IPS DF 19.7 (cell line): ENCODE results near the gene UROC1.

ENCODE experiments used
- DNase-seq: peaks from one replicate; pipeline ENCODE4 v3.0.0-alpha.2; 2013; ENCODE audit warnings: low read depth, low spot score

UROC1 gene

DNA sequence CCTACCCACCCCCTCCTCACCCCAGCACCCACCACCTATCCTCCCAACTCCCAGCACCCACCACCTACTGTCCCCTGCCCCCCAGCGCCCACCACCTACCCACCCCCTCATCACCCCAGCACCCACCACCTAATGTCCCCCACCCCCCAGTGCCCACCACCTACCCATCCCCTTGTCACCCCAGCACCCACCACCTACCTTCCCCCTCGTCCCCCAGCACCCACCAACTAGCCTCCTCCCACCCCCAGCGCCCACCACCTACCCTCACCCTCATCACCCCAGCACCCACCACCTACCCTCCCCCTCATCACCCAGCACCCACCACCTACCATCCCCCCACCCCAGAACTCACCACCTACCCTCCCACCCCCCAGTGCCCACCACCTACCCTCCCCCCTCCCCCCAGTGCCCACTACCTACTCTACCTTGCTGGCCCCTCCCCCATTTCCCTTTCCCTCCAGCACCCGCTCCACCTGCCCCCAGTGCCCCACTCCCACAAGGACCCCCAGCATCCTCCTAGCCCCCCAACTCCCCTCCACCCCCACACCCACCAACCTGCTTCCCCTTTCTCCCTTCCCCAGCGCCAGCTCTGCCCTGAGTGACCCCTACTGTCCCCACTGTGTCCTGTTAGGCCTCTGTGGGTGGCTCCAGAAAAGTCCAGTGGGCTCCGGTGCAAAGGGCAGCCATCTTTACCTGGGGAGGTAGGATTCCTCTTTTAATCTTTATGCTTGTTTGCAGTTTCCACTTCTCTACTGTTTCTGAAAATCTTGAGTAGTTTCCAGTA lies 1.2 kb downstream of the UROC1 start:
- DNase-seq = no peak

- no peak for DNase-seq
Observed at GRCh38 chr3:126515066-126515706, 2.4 kb downstream of the UROC1 start.

- DNase-seq = no peak
Observed at GRCh38 chr3:126514161-126514560, 3.4 kb downstream of the UROC1 start.

DNA sequence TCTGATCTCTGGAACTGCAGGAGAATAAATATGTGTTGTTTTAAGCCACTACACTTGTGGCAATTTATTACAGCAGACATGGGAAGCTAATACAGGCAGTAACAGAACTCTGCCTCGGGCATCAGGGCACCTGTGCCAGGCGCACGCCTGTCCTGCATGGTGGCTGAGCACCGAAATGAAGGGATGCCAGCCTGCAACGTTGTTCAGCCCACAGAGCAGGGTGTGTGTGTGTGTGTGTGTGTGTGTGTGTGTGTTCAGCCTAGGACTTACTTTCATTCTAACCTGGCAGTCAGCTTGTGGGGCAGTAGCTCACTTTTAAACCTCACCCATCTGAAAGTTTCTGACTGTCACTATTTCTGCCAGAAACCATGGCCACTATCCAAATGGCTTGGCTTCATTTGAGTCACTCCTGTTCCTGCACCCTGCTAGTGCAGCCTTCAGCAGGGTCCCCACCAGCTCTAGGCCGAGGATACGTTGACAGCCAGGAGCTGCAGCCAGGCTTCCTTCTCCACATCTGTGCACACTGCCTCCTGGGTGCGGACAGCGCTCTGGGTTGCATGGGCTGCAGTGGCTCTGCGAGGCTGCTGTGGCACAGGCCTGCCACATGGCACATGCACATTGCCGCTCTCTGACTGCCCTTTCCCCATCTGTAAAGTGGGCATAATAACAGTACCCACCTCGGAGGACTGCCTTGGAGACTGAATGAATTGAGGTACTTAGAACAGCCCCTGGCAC lies 4.5 kb downstream of the UROC1 start:
- DNase-seq = no peak

DNA sequence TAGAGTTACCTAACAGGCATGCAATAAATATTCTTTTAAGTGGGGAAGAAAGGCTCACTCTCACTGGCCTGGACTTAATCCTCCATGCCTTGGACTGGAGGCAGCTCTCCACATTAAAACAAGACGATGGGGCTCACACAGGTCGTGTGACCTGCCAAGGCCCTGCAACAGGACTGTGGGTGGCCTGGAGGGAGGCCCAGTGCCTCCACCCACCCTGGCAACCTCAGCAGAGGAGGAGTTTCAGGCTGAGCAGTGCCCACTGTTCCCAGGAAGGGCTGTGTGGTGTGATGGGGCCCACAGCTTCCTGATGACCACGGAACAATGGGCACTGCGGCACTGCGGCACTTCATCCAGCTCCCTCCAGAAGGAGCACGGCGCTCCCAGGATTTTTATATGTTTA lies 5.5 kb downstream of the UROC1 start:
- DNase-seq = no peak

DNA sequence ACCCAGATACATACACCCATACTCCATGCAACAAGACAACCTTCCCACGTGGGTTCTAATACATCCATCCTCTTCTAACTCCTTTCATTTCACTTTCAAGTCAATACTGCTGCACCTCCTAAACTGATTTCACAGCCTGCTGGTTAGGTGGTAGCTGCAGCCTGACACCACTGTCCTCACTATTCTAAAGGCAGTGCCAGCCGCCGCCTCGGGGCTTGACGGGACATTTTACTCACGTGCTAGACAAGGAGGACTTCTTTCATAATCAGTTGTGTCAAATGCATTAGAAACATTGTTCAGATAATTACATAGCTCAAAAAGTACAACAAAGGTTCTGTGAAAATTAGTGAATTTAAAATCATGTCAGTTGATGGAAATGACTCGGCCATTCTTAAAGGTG lies 6.3 kb downstream of the UROC1 start:
- DNase-seq = no peak

DNA sequence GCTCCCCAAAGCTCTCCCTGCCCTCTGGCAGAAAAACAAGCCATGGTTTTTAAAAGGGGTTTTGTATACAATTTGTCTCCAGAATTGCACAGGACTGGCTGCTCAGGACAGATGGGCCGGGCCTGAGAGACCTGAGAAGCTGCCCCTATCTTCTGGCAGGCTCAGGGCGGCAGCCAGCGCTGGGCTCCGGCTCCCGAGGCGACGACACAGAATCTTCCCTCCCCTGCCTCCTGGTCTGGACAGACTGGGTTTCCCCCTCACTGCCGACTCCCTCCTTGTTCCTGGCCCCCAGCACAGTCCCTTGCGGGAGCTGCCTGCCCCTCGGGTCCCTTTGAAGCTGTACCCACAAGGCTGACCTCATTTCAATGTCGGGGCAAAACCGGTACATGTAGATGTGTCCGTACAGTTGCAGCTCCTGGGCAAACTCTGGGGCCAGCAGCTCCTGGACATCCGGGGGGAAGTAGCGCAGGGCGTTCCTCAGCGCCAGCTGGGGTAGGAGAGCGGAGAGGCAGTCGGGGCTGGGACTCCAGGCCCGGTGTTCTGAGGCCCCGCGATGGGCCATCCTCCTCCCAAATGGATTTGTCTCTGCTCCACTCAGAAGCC lies 7.2 kb downstream of the UROC1 start:
- DNase-seq = no peak

DNA sequence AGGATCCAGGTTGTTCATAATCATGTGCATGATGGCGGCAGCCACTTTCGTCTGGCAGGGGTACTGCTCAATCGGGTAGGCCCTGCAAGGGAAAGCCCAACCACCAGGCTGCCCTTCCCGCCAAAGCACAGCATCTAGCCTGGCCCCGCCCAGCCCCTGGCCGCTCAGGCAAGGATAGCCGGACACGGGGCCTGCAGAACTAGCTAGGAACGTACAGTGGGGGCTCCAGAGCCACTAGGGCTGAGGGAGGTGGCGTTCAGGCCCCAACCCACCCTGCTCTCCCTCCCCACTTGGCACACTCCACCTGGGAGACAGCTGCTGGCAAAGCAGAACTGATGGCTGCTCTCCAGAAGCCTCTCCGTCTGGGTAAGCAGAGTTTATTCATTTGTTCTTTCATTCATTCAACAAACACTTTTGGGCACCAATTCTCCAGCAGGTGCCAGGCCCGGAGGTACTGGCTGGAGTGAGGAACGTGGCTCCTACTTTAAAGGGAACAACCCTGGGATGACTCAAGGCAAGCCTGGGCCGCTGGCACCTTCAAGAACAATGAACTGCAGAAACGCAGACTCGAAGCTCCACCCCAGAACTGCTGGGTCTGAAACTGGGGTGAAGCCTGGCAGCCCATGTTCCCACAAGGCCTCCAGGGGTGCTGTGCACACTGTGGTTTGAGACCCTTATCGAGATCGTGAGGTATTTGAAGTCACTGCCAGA lies 7.8 kb downstream of the UROC1 start:
- no peak for DNase-seq

DNA sequence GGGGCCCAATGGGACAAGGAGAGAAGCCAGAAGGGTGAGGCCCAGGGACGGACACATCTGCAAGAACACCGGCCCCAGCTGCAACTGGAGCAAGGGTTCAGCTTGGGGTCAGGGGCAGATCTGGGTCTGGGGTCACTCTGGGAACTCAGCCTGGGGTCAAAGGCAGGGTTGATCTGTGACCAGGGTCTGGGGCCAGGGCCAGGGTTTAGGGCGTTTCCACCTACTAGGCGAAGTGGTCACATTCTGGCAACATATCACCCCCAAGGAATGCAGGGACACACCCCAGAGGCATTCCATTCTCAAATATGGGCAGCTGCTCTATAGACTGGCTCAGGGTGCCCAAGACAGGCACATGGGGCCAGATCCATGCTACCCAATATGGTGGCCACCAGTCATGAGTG lies 9.0 kb downstream of the UROC1 start:
- DNase-seq = no peak

DNA sequence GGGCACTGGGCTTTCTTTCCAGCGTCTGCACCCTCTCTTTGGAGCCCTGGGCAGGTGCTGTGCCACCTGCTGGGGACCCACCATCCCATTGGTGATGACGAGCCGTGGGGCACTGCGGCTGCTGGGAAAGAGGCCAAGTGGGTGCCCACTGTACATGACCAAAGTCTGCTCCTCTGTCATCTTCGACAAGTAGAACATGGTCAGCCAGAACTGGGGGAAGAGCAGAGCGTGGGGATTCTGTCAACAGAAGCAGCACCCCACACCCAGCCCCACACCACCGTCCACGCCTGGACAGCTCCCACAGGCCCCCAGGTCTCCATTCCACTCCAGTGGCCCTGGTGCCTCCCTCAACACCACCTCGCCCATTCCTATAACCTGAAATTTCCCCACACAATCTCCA lies 9.7 kb downstream of the UROC1 start:
- DNase-seq = no peak

GRCh38 chr3:126503701-126504100 lies 13.9 kb downstream of the UROC1 start:
- DNase-seq = no peak

DNA sequence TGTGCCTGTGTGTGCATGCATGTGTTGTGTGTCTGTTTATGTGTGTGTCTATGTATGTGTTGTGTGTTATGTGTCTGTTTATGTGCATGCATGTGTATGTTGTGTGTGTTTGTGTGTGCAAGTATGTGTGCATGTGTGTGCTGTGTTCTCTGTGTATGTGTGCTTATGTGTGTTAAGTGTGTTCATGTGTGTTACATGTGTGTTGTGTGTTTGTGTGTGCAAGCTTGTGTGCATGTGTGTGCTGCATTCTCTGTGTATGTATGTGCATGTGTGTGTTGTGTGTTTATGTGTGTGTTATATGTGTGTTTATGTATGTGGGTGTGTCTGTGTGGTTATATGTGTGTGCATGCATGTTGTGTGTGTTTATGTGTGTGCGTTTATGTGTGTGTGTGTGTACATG lies 14.9 kb downstream of the UROC1 start:
- no peak for DNase-seq

- DNase-seq = no peak
Observed at GRCh38 chr3:126501736-126502135, 15.8 kb downstream of the UROC1 start.

DNA sequence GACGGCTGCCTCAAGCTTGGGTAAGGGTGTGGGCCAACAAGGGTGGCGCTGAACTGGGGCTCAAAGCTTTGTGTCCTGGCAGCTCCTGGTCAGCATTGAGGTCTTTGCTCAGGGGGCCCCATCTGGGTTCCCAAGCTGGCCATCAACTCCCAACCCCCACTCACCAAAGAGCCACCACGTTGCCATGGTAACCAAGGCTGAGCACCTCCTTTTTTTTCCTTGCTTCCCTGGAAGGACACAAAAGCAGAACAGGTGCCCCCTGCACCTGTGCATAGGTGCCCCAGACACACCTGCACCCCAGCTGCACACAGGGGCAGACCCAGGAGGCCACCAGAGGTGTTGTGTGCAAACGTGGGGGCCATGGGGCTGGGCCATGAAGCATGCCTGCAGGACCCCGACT lies 16.5 kb downstream of the UROC1 start:
- DNase-seq = no peak

- DNase-seq = no peak
Observed at GRCh38 chr3:126500016-126500415, 17.6 kb downstream of the UROC1 start.

DNA sequence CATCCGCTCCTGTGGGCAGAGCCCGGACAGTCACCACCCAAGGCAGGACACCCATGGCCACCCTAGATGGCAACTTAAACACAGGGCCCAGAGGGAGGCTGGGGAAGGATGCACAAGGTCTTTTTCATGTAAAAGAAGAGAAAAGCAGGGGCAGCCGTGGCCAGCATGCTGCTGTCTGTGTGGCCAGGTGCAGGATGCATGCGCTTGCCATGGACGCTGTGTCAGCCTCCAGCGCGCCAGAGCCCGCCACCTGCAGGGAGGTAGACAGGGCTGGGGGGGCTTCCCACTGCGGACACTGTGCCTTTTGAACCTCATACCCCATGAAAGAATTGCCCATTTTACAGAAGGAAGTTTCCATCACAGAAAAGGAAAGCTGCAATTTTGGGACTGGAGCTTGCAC lies 18.2 kb downstream of the UROC1 start:
- DNase-seq = no peak

DNA sequence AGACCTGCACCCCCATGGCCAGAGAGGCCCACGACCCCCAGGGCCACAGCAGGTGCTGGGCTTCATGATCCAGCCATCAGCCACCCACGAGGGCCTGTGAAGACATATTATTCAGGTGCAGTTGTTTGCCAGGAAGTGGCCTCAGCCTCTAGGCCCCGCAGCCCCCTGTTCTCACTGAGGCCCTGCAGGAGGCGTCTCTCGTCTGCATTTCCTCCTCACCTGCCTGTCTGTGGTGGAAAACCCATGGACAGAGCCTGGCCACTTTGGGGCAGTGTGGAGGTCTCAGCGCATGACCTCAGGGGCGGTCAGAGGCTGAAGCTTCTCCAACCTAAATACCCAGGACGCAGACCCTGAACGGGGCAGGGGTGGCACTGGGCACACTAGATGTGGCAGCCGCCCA lies 18.6 kb downstream of the UROC1 start:
- no peak for DNase-seq

DNA sequence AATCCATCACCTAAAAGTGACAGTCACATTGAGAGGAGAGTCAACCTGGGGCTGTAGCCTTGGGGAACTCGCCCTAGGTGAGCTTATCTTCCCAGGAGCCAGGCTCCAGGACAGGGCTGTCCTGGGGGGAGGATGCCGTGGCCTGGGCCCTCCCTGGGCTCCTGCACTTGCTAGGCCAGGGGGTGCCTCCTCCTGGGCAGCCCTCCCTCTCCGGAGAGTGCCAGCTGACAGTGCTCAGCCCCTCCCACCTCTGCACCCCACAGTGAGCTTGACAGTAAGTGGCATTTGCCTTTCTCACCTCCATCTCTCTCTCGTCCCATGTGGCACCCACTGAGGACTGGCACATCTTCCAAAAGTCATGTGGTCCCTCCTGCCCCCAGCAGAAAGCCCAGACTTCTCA lies 19.1 kb downstream of the UROC1 start:
- DNase-seq = no peak

DNA sequence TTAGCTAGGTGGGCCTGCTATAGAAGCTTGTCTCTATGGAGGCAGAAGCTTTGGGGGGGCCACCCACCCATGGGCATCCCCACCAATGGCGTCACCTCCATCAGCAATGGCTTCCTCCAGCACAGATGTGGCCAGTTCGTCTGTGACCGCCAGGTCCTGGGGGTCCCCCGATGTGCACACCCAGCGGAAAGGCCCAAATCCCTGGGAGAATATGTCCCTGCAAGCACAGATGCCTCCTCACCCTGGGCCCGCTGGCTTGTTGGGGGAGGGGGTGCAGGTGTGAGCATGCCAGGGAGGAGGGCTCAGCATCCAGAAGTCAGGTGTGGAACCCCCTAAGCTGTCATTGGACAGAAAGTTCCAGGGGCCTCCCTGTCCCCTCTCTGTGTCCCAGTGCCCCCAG lies 19.6 kb downstream of the UROC1 start:
- no peak for DNase-seq

GRCh38 chr3:126496894-126497850 lies 20.4 kb downstream of the UROC1 start:
- no peak for DNase-seq

DNA sequence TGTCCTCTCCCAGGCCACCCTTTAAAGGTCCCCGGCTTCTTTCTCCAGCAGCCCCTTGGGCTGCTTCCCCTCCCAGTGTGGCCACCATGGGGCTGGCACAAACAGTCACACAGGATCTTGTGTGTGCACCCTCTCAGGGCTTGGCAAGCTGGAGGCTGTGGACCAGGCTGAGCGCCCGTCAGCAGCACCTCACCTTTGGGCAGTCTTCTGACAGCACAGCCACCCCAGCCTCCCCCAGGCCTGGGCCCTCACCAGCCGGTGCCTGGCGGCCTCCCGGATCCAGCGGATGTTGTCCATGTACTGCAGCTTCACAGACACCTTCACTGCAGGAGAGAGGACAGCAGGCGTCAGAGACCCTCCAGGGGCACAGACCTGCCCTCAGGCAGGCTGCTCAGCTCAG lies 21.8 kb downstream of the UROC1 start:
- no peak for DNase-seq
